B cell (primary cell): ENCODE results near the gene TEX51. TPM values are rescaled to one million over a fixed set of nuclear protein-coding genes. Genes with fewer than 3 reads are reported as not detected.

Source experiments
- ATAC-seq: fragments of 200-7000 bp; cut with Tn5 transposase; one replicate; pipeline ENCODE4 v1.10.0; 2021; ENCODE audit warnings: low read depth, mild to moderate bottlenecking, moderate number of reproducible peaks, moderate library complexity
- CTCF ChIA-PET: fragments of 350-600 bp; sonication (Branson Sonifier 250); formaldehyde crosslinking; loops from one replicate; lab custom pipeline; 2021; ENCODE audit warnings: antibody characterized with exemption, inconsistent platforms; lab: Charles Lee
- POLR2A ChIA-PET: fragments of 350-600 bp; sonication (Branson Sonifier 250); formaldehyde crosslinking; loops from one replicate; lab custom pipeline; 2021; ENCODE audit warnings: antibody characterized with exemption; lab: Charles Lee
- DNase-seq: peaks from one replicate; pipeline ENCODE4 v3.0.0; 2013
- H2AFZ ChIP-seq: 2 replicates; pipeline ENCODE4 v1.6.1; 2012; ENCODE audit warnings: mild to moderate bottlenecking, low read depth, low read length; ENCODE audit not compliant: insufficient read depth, poor library complexity, severe bottlenecking
- H3K27ac ChIP-seq, 2 donors: 1 replicate in 1 of 2; 2 replicates in 1 of 2; pipeline ENCODE4 v1.5.1; 2012 to 2013; ENCODE audit warnings: low read length in 2 of 2, mild to moderate bottlenecking in 2 of 2, moderate library complexity in 1 of 2
- H3K27me3 ChIP-seq, 4 experiments: fragments of 200-600 bp in 1 of 4; sonication (generic) in 1 of 4; replicated peaks in 1 of 4; 1 replicate in 2 of 4; 2 replicates in 2 of 4; pipeline versions ENCODE4 v1.6.1 to v1.7.0; 2013 to 2016; ENCODE audit warnings: low read length in 3 of 4, mild to moderate bottlenecking in 2 of 4, mixed read lengths in 1 of 4, moderate library complexity in 1 of 4; ENCODE audit not compliant: insufficient read depth in 4 of 4, control insufficient read depth in 3 of 4; ENCODE audit errors: control extremely low read depth in 1 of 4
- H3K36me3 ChIP-seq, 2 experiments: replicated peaks in 1 of 2; 1 replicate in 1 of 2; 2 replicates in 1 of 2; pipeline versions ENCODE4 v1.6.1 to v1.7.1; 2013; ENCODE audit warnings: low read length in 1 of 2; ENCODE audit not compliant: insufficient read depth in 2 of 2, control insufficient read depth in 1 of 2; ENCODE audit errors: control extremely low read depth in 1 of 2, extremely low read depth in 1 of 2
- H3K4me1 ChIP-seq, 2 donors: fragments of 200-600 bp in 1 of 2; sonication (generic) in 1 of 2; 1 replicate in 1 of 2; 2 replicates in 1 of 2; pipeline versions ENCODE4 v1.5.1 to v1.6.1; 2013 to 2017; ENCODE audit warnings: low read length in 2 of 2; ENCODE audit not compliant: control insufficient read depth in 2 of 2, insufficient read depth in 2 of 2
- H3K4me2 ChIP-seq: replicated peaks from 2 replicates; pipeline ENCODE3; 2012; ENCODE audit warnings: mild to moderate bottlenecking, low read depth, low read length; ENCODE audit not compliant: poor library complexity, severe bottlenecking
- H3K4me3 ChIP-seq, 5 experiments: fragments of 200-600 bp in 1 of 5; sonication (generic) in 1 of 5; 1 replicate in 3 of 5; 2 replicates in 2 of 5; pipeline versions ENCODE4 v1.5.1 to v1.7.0; 2011 to 2016; ENCODE audit warnings: low read length in 4 of 5, mild to moderate bottlenecking in 4 of 5, low read depth in 2 of 5, control low read depth in 1 of 5, moderate library complexity in 1 of 5; ENCODE audit not compliant: insufficient read depth in 1 of 5; ENCODE audit errors: control extremely low read depth in 1 of 5, extremely low read depth in 1 of 5
- H3K79me2 ChIP-seq: fragments of 200-600 bp; sonication (generic); one replicate; pipeline ENCODE4 v1.6.0; 2016; ENCODE audit warnings: low read length; ENCODE audit not compliant: control insufficient read depth, insufficient read depth
- H3K9ac ChIP-seq: fragments of 200-600 bp; sonication (generic); 2 replicates; pipeline ENCODE4 v1.6.1; 2017; ENCODE audit warnings: mild to moderate bottlenecking, low read length, moderate library complexity
- H3K9me3 ChIP-seq, 3 donors: one replicate each; pipeline versions ENCODE4 v1.6.1 to v1.7.1; 2013; ENCODE audit warnings: low read length in 2 of 3; ENCODE audit not compliant: control insufficient read depth in 2 of 3, insufficient read depth in 1 of 3; ENCODE audit errors: control extremely low read depth in 1 of 3
- H4K20me1 ChIP-seq: 2 replicates; pipeline ENCODE4 v1.6.0; 2012; ENCODE audit warnings: mild to moderate bottlenecking, low read length; ENCODE audit not compliant: insufficient read depth, control insufficient read depth, poor library complexity, severe bottlenecking
- H3K27ac Mint-ChIP-seq: one replicate; pipeline ENCODE4 v1.8.0; 2021; ENCODE audit warnings: mixed read lengths
- H3K27me3 Mint-ChIP-seq: one replicate; pipeline ENCODE4 v1.8.0; 2021; ENCODE audit warnings: mixed read lengths
- H3K4me1 Mint-ChIP-seq: one replicate; pipeline ENCODE4 v1.8.0; 2021; ENCODE audit warnings: mixed read lengths
- H3K4me3 Mint-ChIP-seq: one replicate; pipeline ENCODE4 v1.8.0; 2021; ENCODE audit warnings: mixed read lengths
- H3K9me3 Mint-ChIP-seq: one replicate; pipeline ENCODE4 v1.8.0; 2022; ENCODE audit warnings: mixed read lengths; ENCODE audit not compliant: insufficient read depth
- EZH2 ChIP-seq: IDR thresholded peaks from 2 replicates; pipeline ENCODE4 v1.6.1; 2012; ENCODE audit warnings: borderline replicate concordance, low read depth, mild to moderate bottlenecking, moderate library complexity, low read length; ENCODE audit not compliant: insufficient read depth, poor library complexity, severe bottlenecking
- WGBS: methylation state at CpG from one replicate; pipeline ENCODE4 v1.1.5; 2013; ENCODE audit warnings: missing lambda C conversion rate; ENCODE audit not compliant: insufficient coverage; 5-methylcytosine and 5-hydroxymethylcytosine counted together
- intact Hi-C: fragments of 100-400 bp; cut with micrococcal nuclease; formaldehyde crosslinking; loops from one replicate; pipeline ENCODE4 v1.10.0; 2022
- polyA plus RNA-seq: library from polyadenylated mRNA; depleted of rRNA; stranded (reverse); fragments of >200 nt; gene quantifications from 2 replicates; pipeline ENCODE4 v1.2.3, GENCODE V29; 2012
- total RNA-seq, 2 donors: library from RNA; stranded (reverse); fragments of 120-200 nt in 1 of 2; gene quantifications; 1 replicate in 1 of 2; 2 replicates in 1 of 2; pipeline versions ENCODE4 v1.2.3 to v1.2.4, GENCODE V29; 2013 to 2022
- TF ChIP-seq, protein P1 (sequence below): fragments of 200-600 bp; IDR thresholded peaks from one replicate; pipeline ENCODE4 v1.8.0; 2022; ENCODE audit warnings: antibody characterized with exemption, mild to moderate bottlenecking

Gene TEX51
- total and polyA plus RNA-seq, 2 donors (not counting 1 experiment from before 2014, with no cell fraction given): not detected

DNA sequence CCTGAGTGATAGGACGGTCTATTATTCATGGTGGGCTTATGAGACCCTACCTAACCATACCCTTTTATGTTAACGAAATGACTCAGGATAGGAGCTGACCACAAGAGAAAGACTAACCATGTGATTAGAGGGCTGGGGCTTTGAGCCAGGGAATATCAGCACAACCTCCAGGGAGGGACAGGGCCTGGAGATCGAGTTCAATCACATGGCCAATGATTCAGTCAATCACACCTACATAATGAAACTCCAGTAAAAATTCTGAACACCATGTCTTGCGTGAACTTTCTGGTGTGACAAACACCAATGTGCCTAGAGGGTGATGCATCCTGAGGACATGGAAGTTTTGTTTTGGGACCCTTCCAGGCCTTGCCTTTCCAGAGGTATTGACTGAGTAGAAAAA, 2.2 kb upstream of the TEX51 start:
- ATAC-seq (no peak), DNase-seq (no peak)
- Mint-ChIP-seq H3K9me3 (no peaks in the 10 kb centered on the region), H3K4me1 (no peaks in the 10 kb centered on the region), H3K27ac (no peak overlapping the region), H3K27me3 (peaks cover 5% of the 10 kb centered on the region), H3K4me3 (no peak overlapping the region)
- Histone ChIP-seq H2AFZ (no peak overlapping the region), H3K4me1 (no peaks in the 10 kb centered on the region), H3K9ac (no peak overlapping the region), H3K27me3 (peaks cover 0 to 3% (median 1%) of the 10 kb centered on the region in 4 experiments), H4K20me1 (no peaks in the 10 kb centered on the region), H3K4me3 (no peak overlapping the region), H3K9me3 (peaks cover 0 to 7% (median 0%) of the 10 kb centered on the region in 3 donors), H3K36me3 (no peaks in the 10 kb centered on the region), H3K79me2 (no peaks in the 10 kb centered on the region), H3K4me2 (no peak overlapping the region), H3K27ac (no peak overlapping the region)
- ChIA-PET POLR2A (no interaction called here), CTCF (no interaction called here)
- no peak for TF ChIP-seq EZH2
- TF ChIP-seq, protein P1, sequence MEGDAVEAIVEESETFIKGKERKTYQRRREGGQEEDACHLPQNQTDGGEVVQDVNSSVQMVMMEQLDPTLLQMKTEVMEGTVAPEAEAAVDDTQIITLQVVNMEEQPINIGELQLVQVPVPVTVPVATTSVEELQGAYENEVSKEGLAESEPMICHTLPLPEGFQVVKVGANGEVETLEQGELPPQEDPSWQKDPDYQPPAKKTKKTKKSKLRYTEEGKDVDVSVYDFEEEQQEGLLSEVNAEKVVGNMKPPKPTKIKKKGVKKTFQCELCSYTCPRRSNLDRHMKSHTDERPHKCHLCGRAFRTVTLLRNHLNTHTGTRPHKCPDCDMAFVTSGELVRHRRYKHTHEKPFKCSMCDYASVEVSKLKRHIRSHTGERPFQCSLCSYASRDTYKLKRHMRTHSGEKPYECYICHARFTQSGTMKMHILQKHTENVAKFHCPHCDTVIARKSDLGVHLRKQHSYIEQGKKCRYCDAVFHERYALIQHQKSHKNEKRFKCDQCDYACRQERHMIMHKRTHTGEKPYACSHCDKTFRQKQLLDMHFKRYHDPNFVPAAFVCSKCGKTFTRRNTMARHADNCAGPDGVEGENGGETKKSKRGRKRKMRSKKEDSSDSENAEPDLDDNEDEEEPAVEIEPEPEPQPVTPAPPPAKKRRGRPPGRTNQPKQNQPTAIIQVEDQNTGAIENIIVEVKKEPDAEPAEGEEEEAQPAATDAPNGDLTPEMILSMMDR: no peak
- intact Hi-C loops: no loop called here
- no CpG with 5 or more reads among the region's 4 CpGs for WGBS

DNA sequence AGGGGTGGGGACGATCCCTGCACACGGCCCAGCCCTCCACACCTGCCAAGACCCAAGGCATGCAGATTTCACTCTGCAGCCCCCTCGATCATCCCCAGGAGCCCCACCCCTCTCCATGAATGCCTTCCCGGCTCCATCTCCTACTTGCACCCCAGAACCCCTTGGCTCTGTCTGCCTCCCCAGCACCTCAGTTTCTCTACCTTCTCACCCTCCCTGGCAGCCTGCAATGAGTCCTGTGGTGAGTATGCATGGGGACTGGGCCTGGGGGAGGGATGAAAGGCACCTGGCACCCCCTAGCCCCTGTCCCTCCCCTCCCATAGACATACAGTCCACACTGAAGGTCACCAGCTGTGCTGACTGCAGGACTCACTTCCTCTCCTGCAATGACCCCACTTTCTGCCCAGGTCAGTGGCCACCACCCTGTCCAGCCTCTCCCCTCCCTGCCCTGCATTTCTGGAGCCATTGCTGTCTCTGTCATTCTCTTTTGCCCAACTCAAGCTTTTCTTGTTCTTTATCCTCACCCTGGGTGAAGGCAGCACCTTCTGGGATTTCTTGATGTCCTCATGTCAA, 1.0 kb downstream of the TEX51 start:
- Histone ChIP-seq H3K27ac (no peak overlapping the region), H4K20me1 (no peaks in the 10 kb centered on the region), H3K4me2 (no peak overlapping the region), H3K9ac (no peak overlapping the region), H3K9me3 (peaks cover 0 to 22% (median 7%) of the 10 kb centered on the region in 3 donors), H3K4me1 (no peaks in the 10 kb centered on the region), H3K79me2 (no peaks in the 10 kb centered on the region), H3K27me3 (peaks cover 0 to 10% (median 1%) of the 10 kb centered on the region in 4 experiments), H3K4me3 (no peak overlapping the region), H2AFZ (no peak overlapping the region), H3K36me3 (no peaks in the 10 kb centered on the region)
- Mint-ChIP-seq H3K4me1 (peaks cover 2% of the 10 kb centered on the region), H3K9me3 (peaks cover 4% of the 10 kb centered on the region), H3K27ac (no peak overlapping the region), H3K4me3 (no peak overlapping the region), H3K27me3 (peaks cover 20% of the 10 kb centered on the region)
- 85% methylated on average over 2 of the region's 4 CpGs for WGBS
- POLR2A ChIA-PET: no interaction called here
- no peak for ATAC-seq
- no peak for DNase-seq
- CTCF ChIA-PET: no interaction called here
- intact Hi-C loops: no loop called here
- TF ChIP-seq, protein P1: no peak
- TF ChIP-seq EZH2: no peak
